ENCODE results near the gene DOK3. TPM values are rescaled to one million over a fixed set of nuclear protein-coding genes. Genes with fewer than 3 reads are reported as not detected.

DOK3 gene
- total RNA-seq, 1 donor = 2.6 TPM

DNA sequence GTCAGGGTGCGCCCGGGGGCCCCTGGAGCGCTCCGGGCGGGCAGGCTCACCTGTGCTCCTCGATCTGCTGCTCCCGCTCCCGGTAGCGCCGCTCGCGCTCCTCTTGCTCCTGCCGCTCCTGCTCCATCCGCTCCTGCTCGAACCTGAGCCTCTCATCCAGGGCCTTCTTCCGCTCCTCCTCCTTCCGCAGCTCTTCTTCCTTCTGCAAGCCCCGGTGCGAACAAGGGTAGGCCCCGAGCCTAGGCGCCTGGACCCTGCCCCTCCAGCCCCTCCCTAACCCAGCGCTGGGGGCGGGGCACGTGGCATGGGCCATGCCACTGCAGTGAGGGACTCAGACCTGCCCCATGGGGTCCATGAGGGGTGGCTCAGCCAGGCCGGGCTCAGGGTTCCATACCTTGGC is 42.8 kb downstream of the DOK3 start:
- no peak for TF ChIP-seq CTCF (IDR thresholded peaks at IDR 0.05; ENCODE audit: insufficient read depth, low read depth, low read length)
- no peak overlapping the region for H3K4me3 ChIP-seq (ENCODE audit: low read depth, low read length)
- no peak for DNase-seq (ENCODE audit: low read depth)

DNA sequence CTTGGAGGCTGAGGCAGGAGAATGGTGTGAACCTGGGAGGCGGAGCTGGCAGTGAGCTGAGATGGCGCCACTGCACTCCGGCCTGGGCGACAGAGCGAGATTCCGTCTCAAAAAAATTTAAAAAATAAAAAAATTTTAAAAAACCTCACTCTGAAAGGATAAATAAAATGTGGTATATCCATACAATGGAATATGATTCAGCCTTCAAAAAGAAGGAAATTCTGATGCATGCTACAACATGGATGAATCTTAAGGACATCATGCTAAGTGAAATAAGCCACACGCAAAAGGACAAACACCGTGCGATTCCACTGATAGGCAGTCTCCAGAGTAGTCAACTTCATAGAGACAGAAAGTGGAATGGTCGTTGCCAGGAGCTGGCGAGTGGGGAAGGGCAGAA is 44.6 kb downstream of the DOK3 start:
- DNase-seq (ENCODE audit: low read depth) = no peak
- TF ChIP-seq CTCF (IDR thresholded peaks at IDR 0.05; ENCODE audit: insufficient read depth, low read depth, low read length) = no peak
- H3K4me3 ChIP-seq (ENCODE audit: low read depth, low read length) = no peak overlapping the region

GRCh38 chr5:177462021-177462670 is 47.5 kb downstream of the DOK3 start:
- no peak for DNase-seq (ENCODE audit: low read depth)
- TF ChIP-seq CTCF (IDR thresholded peaks at IDR 0.05; ENCODE audit: insufficient read depth, low read depth, low read length) = no peak
- no peak overlapping the region for H3K4me3 ChIP-seq (ENCODE audit: low read depth, low read length)

GRCh38 chr5:177459819-177460628 is 49.6 kb downstream of the DOK3 start:
- TF ChIP-seq CTCF (IDR thresholded peaks at IDR 0.05; ENCODE audit: insufficient read depth, low read depth, low read length) = no peak
- no peak overlapping the region for H3K4me3 ChIP-seq (ENCODE audit: low read depth, low read length)
- DNase-seq (ENCODE audit: low read depth) = no peak

DNA sequence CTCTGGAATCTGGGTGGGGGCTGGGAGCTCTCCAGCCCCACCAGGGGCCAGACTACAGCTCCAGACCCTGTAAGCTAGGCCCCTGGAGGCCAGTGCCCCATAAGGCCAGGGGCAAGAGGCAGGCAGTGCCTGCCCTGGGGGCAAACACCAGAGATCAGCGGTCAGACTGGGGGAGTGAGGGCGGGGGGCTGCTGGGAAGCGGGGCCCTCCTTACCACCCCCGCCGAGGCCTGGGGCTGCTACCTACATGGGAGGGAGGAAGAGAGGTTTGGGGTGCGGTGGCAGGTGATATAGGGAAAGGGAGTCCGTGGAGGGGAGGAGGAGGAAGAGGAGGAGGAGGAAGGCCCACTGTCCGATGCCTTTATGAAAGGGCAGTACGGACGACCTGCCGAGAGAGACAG is 50.3 kb downstream of the DOK3 start:
- H3K4me3 ChIP-seq (ENCODE audit: low read depth, low read length) = no peak overlapping the region
- TF ChIP-seq CTCF (IDR thresholded peaks at IDR 0.05; ENCODE audit: insufficient read depth, low read depth, low read length) = no peak
- no peak for DNase-seq (ENCODE audit: low read depth)

GRCh38 chr5:177458912-177459350 is 50.7 kb downstream of the DOK3 start:
- TF ChIP-seq CTCF (IDR thresholded peaks at IDR 0.05; ENCODE audit: insufficient read depth, low read depth, low read length) = no peak
- no peak overlapping the region for H3K4me3 ChIP-seq (ENCODE audit: low read depth, low read length)
- DNase-seq (ENCODE audit: low read depth) = no peak

Measured in fibroblast of villous mesenchyme (primary cell).